ENCODE data around the gene ALG9. TPM values are rescaled to one million over a fixed set of nuclear protein-coding genes. Genes with fewer than 3 reads are reported as not detected.

The ALG9 gene
- total RNA-seq, 1 experiment from 2014 or later: 23.7 TPM

DNA sequence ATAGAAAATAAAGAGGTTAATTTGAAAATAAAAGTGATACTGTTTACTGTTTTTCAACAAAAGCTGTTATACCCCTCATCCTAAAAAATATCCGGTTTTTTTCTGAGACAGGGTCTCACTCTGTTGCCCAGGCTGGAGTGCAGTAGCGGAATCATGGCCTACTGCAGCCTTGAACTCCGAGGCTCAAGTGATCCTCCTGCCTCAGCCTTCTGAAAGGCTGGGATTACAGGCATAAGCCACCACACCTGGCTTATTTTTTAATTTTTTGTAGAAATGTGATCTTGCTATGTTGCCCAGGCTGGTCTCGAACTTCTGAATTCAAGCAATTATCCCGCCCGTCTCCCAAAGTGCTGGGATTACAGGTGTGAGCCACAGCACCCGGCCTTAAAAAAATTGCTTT, 35.7 kb downstream of the ALG9 start:
- peaks cover 0 to 4% of the 10 kb centered on the region in 2 experiments; a peak in 3 of 4 replicates for H3K36me3 ChIP-seq (ENCODE audit: control insufficient read depth in 1 of 2, insufficient read depth in 2 of 2, low read length in 2 of 2)
- H3K4me1 ChIP-seq (ENCODE audit: control insufficient read depth in 1 of 2, insufficient read depth in 2 of 2, low read length in 2 of 2): 0 out of 4 replicates have a peak, but pooled peaks cover 0 to 2% of the 10 kb centered on the region in 2 experiments
- ChIA-PET CTCF (no interaction called here), RAD21 (ENCODE audit: low non-redundant PET in 1 of 2, low total read pairs in 2 of 2, uncharacterized antibody in 2 of 2, unreplicated experiment in 2 of 2) (no interaction called here), POLR2A (no interaction called here)
- no TSS peak for BruUV-seq (replicated peaks)
- H4K20me1 ChIP-seq (ENCODE audit: insufficient read depth): no peaks in the 10 kb centered on the region
- no peak overlapping the region for H3K9ac ChIP-seq (ENCODE audit: low read length)
- no peaks in the 10 kb centered on the region for H3K9me2 ChIP-seq (ENCODE audit: insufficient read depth)
- H3K79me2 ChIP-seq (ENCODE audit: insufficient read depth, low read length): no peaks in the 10 kb centered on the region
- H3K27ac ChIP-seq (ENCODE audit: low read depth, low read length): no peak overlapping the region
- ATAC-seq: no peak
- H3K4me2 ChIP-seq (ENCODE audit: low read length): no peak overlapping the region
- no peak overlapping the region for H3K4me3 ChIP-seq (replicated peaks in 1 of 2; ENCODE audit: low read depth in 1 of 2, low read length in 2 of 2)
- intact Hi-C loops (cut with micrococcal nuclease): no loop called here
- DNase-seq (ENCODE audit: low read depth, low spot score): no peak
- H3K9me3 ChIP-seq (ENCODE audit: control insufficient read depth in 1 of 2, insufficient read depth in 1 of 2, low read depth in 1 of 2, low read length in 2 of 2): no peaks in the 10 kb centered on the region
- H3K27me3 ChIP-seq (ENCODE audit: insufficient read depth, low read length): no peaks in the 10 kb centered on the region
- H2AFZ ChIP-seq (ENCODE audit: low read depth, low read length, poor library complexity, severe bottlenecking): no peak overlapping the region
- TF ChIP-seq ZFX (IDR thresholded peaks at IDR 0.05): no peak
- TF ChIP-seq ZNF274 (IDR thresholded peaks at IDR 0.05; ENCODE audit: low read depth, low read length): no peak
- no peak for TF ChIP-seq ATF3 (IDR thresholded peaks at IDR 0.05)
- TF ChIP-seq SIN3A (IDR thresholded peaks at IDR 0.05; ENCODE audit: low read depth): no peak
- no peak for TF ChIP-seq YY1 (IDR thresholded peaks at IDR 0.05; ENCODE audit: extremely low read depth, insufficient replicate concordance, low read depth, low read length)
- TF ChIP-seq ELF1 (IDR thresholded peaks at IDR 0.05; ENCODE audit: borderline replicate concordance, low read depth): no peak
- no peak for TF ChIP-seq FOSL1 (IDR thresholded peaks at IDR 0.05; ENCODE audit: low read depth)
- no peak for TF ChIP-seq JUND (IDR thresholded peaks at IDR 0.05)
- TF ChIP-seq SP1 (IDR thresholded peaks at IDR 0.05; ENCODE audit: low read depth): no peak
- TF ChIP-seq CEBPB (IDR thresholded peaks at IDR 0.05; ENCODE audit: low read depth): no peak
- no peak for TF ChIP-seq TCF7L2 (IDR thresholded peaks at IDR 0.05; ENCODE audit: borderline replicate concordance, extremely low read depth, insufficient read depth, insufficient read length)
- TF ChIP-seq RAD21 (IDR thresholded peaks at IDR 0.05; ENCODE audit: low read depth): no peak
- no peak for TF ChIP-seq CBX3 (IDR thresholded peaks at IDR 0.05; ENCODE audit: low read depth)
- no peak for TF ChIP-seq POLR2AphosphoS5 (IDR thresholded peaks at IDR 0.05; ENCODE audit: low read depth, low read length)
- TF ChIP-seq ZBTB33 (IDR thresholded peaks at IDR 0.05; ENCODE audit: extremely low read depth, insufficient replicate concordance, low read length): no peak
- TF ChIP-seq MAX (IDR thresholded peaks at IDR 0.05): no peak
- no peak for TF ChIP-seq CTCF (IDR thresholded peaks at IDR 0.05 in 2 of 3, conservative IDR thresholded peaks at IDR 0.05 in 1 of 3; ENCODE audit: borderline replicate concordance in 1 of 3, insufficient read depth in 1 of 3, low read depth in 2 of 3, low read length in 2 of 3)

Data from HCT116 (cell line).